Measurements from ENCODE around the gene CPED1.
"Not testable (repeated sequence)": the region's sequence is repeated elsewhere in the genome, so short reads cannot be mapped to it uniquely, and the experiment has no call there.

The CPED1 gene

GRCh38 chr7:121298831-121299239 is 310.3 kb downstream of the CPED1 start:
- no peak overlapping the region for H3K4me3 ChIP-seq (ENCODE audit: low read length)
- H3K36me3 ChIP-seq (ENCODE audit: insufficient read depth, low read length) = no peaks in the 10 kb centered on the region
- no peaks in the 10 kb centered on the region for H3K4me1 ChIP-seq (ENCODE audit: insufficient read depth, low read length)
- H3K27me3 ChIP-seq (ENCODE audit: insufficient read depth, low read length) = peaks cover 2% of the 10 kb centered on the region
- no peaks in the 10 kb centered on the region for H3K9me3 ChIP-seq (ENCODE audit: low read length)
- no peak overlapping the region for H2AFZ ChIP-seq (ENCODE audit: low read depth, low read length)

- no peak overlapping the region for H2AFZ ChIP-seq (ENCODE audit: low read depth, low read length)
- H3K4me1 ChIP-seq (ENCODE audit: insufficient read depth, low read length) = no peaks in the 10 kb centered on the region
- no peak overlapping the region for H3K4me3 ChIP-seq (ENCODE audit: low read length)
- H3K27me3 ChIP-seq (ENCODE audit: insufficient read depth, low read length) = no peaks in the 10 kb centered on the region
- no peaks in the 10 kb centered on the region for H3K36me3 ChIP-seq (ENCODE audit: insufficient read depth, low read length)
- H3K9me3 ChIP-seq (ENCODE audit: low read length) = no peaks in the 10 kb centered on the region
Observed at GRCh38 chr7:121300685-121301420, 312.3 kb downstream of the CPED1 start.

- Histone ChIP-seq H3K9me3 (ENCODE audit: low read length) (no peaks in the 10 kb centered on the region), H2AFZ (ENCODE audit: low read depth, low read length) (no peak overlapping the region), H3K36me3 (ENCODE audit: insufficient read depth, low read length) (no peaks in the 10 kb centered on the region), H3K27me3 (ENCODE audit: insufficient read depth, low read length) (no peaks in the 10 kb centered on the region), H3K4me3 (ENCODE audit: low read length) (no peak overlapping the region), H3K4me1 (ENCODE audit: insufficient read depth, low read length) (no peaks in the 10 kb centered on the region)
Observed at GRCh38 chr7:121301446-121302213, 313.1 kb downstream of the CPED1 start.

- H3K4me1 ChIP-seq (ENCODE audit: insufficient read depth, low read length) = no peaks in the 10 kb centered on the region
- H2AFZ ChIP-seq (ENCODE audit: low read depth, low read length) = no peak overlapping the region
- H3K9me3 ChIP-seq (ENCODE audit: low read length) = no peaks in the 10 kb centered on the region
- H3K36me3 ChIP-seq (ENCODE audit: insufficient read depth, low read length) = no peaks in the 10 kb centered on the region
- H3K4me3 ChIP-seq (ENCODE audit: low read length) = no peak overlapping the region
- no peaks in the 10 kb centered on the region for H3K27me3 ChIP-seq (ENCODE audit: insufficient read depth, low read length)
Observed at GRCh38 chr7:121302214-121302745, 313.8 kb downstream of the CPED1 start.

GRCh38 chr7:121303422-121304101 is 315.1 kb downstream of the CPED1 start:
- Histone ChIP-seq H3K4me3 (ENCODE audit: low read length) (no peak overlapping the region), H3K36me3 (ENCODE audit: insufficient read depth, low read length) (no peaks in the 10 kb centered on the region), H3K27me3 (ENCODE audit: insufficient read depth, low read length) (no peaks in the 10 kb centered on the region), H3K4me1 (ENCODE audit: insufficient read depth, low read length) (no peaks in the 10 kb centered on the region), H3K9me3 (ENCODE audit: low read length) (no peaks in the 10 kb centered on the region), H2AFZ (ENCODE audit: low read depth, low read length) (no peak overlapping the region)

GRCh38 chr7:121304102-121304658 is 315.7 kb downstream of the CPED1 start:
- H3K9me3 ChIP-seq (ENCODE audit: low read length) = no peaks in the 10 kb centered on the region
- H3K36me3 ChIP-seq (ENCODE audit: insufficient read depth, low read length) = no peaks in the 10 kb centered on the region
- H3K4me1 ChIP-seq (ENCODE audit: insufficient read depth, low read length) = no peaks in the 10 kb centered on the region
- no peak overlapping the region for H3K4me3 ChIP-seq (ENCODE audit: low read length)
- no peaks in the 10 kb centered on the region for H3K27me3 ChIP-seq (ENCODE audit: insufficient read depth, low read length)
- no peak overlapping the region for H2AFZ ChIP-seq (ENCODE audit: low read depth, low read length)

- no peak overlapping the region for H2AFZ ChIP-seq (ENCODE audit: low read depth, low read length)
- H3K4me3 ChIP-seq (ENCODE audit: low read length) = no peak overlapping the region
- no peaks in the 10 kb centered on the region for H3K4me1 ChIP-seq (ENCODE audit: insufficient read depth, low read length)
- no peaks in the 10 kb centered on the region for H3K9me3 ChIP-seq (ENCODE audit: low read length)
- H3K36me3 ChIP-seq (ENCODE audit: insufficient read depth, low read length) = no peaks in the 10 kb centered on the region
- no peaks in the 10 kb centered on the region for H3K27me3 ChIP-seq (ENCODE audit: insufficient read depth, low read length)
Observed at GRCh38 chr7:121305109-121305508, 316.6 kb downstream of the CPED1 start.

- no peaks in the 10 kb centered on the region for H3K36me3 ChIP-seq (ENCODE audit: insufficient read depth, low read length)
- H3K4me1 ChIP-seq (ENCODE audit: insufficient read depth, low read length) = no peaks in the 10 kb centered on the region
- no peaks in the 10 kb centered on the region for H3K27me3 ChIP-seq (ENCODE audit: insufficient read depth, low read length)
- no peak overlapping the region for H2AFZ ChIP-seq (ENCODE audit: low read depth, low read length)
- H3K4me3 ChIP-seq (ENCODE audit: low read length) = no peak overlapping the region
- H3K9me3 ChIP-seq (ENCODE audit: low read length) = no peaks in the 10 kb centered on the region
Observed at GRCh38 chr7:121306565-121306964, 318.1 kb downstream of the CPED1 start.

GRCh38 chr7:121307021-121307574 is 318.6 kb downstream of the CPED1 start:
- H3K4me3 ChIP-seq (ENCODE audit: low read length) = no peak overlapping the region
- H3K36me3 ChIP-seq (ENCODE audit: insufficient read depth, low read length) = no peaks in the 10 kb centered on the region
- H3K4me1 ChIP-seq (ENCODE audit: insufficient read depth, low read length) = no peaks in the 10 kb centered on the region
- no peaks in the 10 kb centered on the region for H3K27me3 ChIP-seq (ENCODE audit: insufficient read depth, low read length)
- H3K9me3 ChIP-seq (ENCODE audit: low read length) = no peaks in the 10 kb centered on the region
- no peak overlapping the region for H2AFZ ChIP-seq (ENCODE audit: low read depth, low read length)

- Histone ChIP-seq H3K9me3 (ENCODE audit: low read length) (no peaks in the 10 kb centered on the region), H3K36me3 (ENCODE audit: insufficient read depth, low read length) (no peaks in the 10 kb centered on the region), H2AFZ (ENCODE audit: low read depth, low read length) (no peak overlapping the region), H3K27me3 (ENCODE audit: insufficient read depth, low read length) (no peaks in the 10 kb centered on the region), H3K4me3 (ENCODE audit: low read length) (no peak overlapping the region), H3K4me1 (ENCODE audit: insufficient read depth, low read length) (no peaks in the 10 kb centered on the region)
Observed at GRCh38 chr7:121313220-121313792, 324.8 kb downstream of the CPED1 start.

- H3K4me1 ChIP-seq (ENCODE audit: insufficient read depth, low read length) = no peaks in the 10 kb centered on the region
- no peaks in the 10 kb centered on the region for H3K9me3 ChIP-seq (ENCODE audit: low read length)
- no peaks in the 10 kb centered on the region for H3K27me3 ChIP-seq (ENCODE audit: insufficient read depth, low read length)
- no peak overlapping the region for H2AFZ ChIP-seq (ENCODE audit: low read depth, low read length)
- no peak overlapping the region for H3K4me3 ChIP-seq (ENCODE audit: low read length)
- H3K36me3 ChIP-seq (ENCODE audit: insufficient read depth, low read length) = no peaks in the 10 kb centered on the region
Observed at GRCh38 chr7:121313793-121314676, 325.5 kb downstream of the CPED1 start.

GRCh38 chr7:121315170-121315569 is 326.7 kb downstream of the CPED1 start:
- not testable (repeated sequence) for H3K36me3 ChIP-seq (ENCODE audit: insufficient read depth, low read length); H3K9me3 ChIP-seq (ENCODE audit: low read length); H3K4me1 ChIP-seq (ENCODE audit: insufficient read depth, low read length); H3K27me3 ChIP-seq (ENCODE audit: insufficient read depth, low read length); H3K4me3 ChIP-seq (ENCODE audit: low read length); H2AFZ ChIP-seq (ENCODE audit: low read depth, low read length)

Data from neuron (in vitro differentiated cells).